HG03571 (cell line): ENCODE results near the gene TENM4.
"Not testable (repeated sequence)": the region's sequence is repeated elsewhere in the genome, so short reads cannot be mapped to it uniquely, and the experiment has no call there.

Experiments used
- ATAC-seq: cut with Tn5 transposase; IDR thresholded peaks from one replicate; pipeline ENCODE4 v1.9.1; 2021; ENCODE audit not compliant: unreplicated experiment

TENM4 gene

DNA sequence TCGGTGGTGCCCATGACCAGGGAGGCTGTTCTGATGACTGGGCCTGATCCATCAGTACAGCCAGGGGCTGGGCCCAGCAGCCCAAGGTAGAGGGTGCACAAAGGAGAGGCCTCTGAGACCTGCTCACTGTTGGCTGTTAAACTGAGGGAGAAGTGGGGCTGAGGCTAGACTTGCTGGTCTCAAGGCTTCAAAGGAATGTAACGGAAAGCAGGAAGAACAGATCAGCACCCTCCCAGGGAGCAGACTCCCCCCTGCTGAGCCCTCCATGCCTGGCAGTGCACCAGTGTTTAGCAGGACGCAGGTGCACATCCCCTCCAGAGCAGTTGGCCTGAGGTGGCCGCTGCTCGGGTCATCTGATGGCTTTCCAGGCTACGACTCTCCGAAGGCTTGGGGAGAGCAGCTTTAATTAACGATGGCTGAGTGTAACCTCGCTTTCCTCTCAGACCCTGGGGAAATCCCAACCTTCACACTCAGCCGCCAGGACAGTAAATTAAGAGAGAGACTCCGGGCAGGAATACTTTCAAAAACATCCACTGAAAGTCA is 610.5 kb downstream of the TENM4 start:
- no peak for ATAC-seq

DNA sequence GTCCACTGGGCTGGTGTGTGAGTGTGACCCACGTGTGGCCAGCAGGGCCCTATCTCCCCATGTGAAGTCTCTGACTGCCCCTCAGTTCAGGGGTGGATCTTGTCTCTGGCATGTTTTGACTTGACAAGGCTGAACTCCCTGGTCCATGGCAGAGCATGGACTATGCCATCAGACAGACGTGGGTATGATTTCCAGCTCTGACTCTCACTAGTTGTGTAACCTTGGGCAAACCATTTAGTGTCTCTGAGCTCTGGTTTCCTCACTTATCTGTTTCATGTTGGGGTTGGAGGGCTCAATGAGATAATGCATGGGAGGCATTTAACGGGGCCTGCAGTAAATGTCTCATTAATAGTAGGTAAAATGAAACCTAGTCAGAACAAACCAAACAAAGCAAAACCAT is 611.7 kb downstream of the TENM4 start:
- ATAC-seq, result no peak

DNA sequence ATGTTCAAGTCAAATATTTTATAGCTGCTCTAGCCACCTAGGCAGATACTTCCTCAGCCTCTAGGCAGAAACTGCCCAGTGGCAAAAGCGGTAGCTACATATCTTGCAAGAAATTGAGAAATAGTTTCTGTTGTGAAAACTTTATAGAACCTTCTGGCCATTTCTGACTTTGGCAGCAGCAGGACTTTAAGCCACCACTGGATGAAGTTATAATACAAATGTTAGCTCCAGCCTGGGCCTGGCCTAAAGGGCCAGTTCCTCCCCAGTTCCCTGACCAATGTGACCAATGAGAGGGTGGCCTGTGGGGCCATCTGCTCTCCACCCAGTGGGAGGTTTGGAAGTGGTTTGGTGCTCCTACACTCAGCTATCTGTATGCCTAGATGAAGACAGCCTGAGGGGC is 612.2 kb downstream of the TENM4 start:
- ATAC-seq, result no peak

DNA sequence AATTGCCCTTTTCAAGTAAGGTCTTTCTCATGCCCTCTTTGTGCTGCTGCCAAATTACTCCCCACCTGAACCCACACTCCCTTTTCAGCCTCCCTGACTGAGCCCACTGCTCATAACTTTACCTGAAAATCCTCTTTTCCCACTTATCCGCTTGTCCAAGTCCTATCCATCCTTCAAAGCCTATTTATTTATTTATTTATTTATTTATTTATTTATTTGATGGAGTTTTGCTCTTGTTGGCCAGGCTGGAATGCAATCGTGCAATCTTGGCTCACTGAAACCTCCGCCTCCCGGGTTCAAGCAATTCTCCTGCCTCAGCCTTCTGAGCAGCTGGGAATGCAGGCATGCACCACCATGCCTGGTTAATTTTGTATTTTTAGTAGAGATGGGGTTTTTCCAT is 613.5 kb downstream of the TENM4 start:
- ATAC-seq, result not testable (repeated sequence)

DNA sequence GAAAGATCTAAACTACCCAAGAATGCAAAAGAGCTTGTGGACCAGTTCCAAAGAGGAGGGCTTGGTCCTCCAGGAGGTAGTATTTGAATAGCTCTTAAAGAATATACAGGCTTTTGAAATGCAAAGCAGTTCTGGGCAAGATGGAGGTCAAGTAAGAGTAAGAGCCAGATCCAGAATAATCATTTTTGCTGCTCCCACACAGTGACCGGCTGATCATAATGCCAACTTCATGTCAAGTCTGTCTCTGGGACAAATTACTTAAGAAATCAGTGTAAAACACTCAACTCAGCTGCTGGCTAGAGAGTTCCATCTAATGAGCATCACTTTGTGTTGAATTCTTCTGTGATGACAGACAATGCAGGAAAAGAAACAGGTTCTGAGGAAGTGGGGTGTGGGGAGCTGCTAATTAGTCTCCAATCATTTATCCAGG is 615.2 kb downstream of the TENM4 start:
- no peak for ATAC-seq

DNA sequence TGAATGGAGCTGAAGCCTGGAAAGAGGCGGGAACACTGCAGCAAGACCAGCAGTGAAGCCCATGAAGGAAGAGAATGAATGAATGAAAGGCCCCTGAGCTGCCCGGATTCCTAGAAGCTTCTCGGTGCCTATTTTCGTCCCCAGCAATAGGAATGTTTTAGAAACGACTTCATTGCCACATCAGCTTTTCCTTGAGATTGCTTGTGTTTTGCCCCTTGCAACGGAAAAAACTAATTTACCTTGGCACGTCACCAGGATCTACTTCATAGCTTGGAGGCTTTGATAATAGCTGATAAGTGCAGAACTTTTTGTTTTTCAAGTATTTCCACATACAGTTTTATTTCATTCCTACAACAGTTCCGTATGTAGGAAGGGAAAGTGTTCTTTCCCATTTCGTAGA is 617.2 kb downstream of the TENM4 start:
- ATAC-seq, result no peak

DNA sequence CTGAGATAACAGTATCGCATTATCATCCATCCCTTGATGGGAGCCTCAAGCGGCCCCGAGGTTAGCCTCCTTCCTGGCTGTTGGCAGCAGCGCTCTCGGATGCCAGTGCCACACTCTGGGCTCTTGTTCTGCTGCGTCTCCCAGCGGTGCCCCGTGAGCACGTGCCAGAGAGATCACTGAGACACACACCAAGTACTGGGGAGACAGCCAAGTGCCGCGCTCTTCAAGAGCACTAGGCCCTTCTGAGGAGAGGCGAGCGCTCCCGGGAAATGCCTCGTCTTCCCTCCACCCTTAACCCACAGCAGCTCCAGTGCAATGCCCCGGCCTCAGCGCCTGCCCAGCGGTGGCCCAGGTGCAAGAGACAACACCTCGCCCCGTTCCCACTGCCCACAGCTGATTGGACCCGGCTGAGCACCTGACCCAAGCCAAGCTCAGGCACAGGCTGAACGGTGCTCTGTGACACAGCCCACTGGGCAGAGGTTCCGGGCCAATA is 617.9 kb downstream of the TENM4 start:
- ATAC-seq, result no peak

DNA sequence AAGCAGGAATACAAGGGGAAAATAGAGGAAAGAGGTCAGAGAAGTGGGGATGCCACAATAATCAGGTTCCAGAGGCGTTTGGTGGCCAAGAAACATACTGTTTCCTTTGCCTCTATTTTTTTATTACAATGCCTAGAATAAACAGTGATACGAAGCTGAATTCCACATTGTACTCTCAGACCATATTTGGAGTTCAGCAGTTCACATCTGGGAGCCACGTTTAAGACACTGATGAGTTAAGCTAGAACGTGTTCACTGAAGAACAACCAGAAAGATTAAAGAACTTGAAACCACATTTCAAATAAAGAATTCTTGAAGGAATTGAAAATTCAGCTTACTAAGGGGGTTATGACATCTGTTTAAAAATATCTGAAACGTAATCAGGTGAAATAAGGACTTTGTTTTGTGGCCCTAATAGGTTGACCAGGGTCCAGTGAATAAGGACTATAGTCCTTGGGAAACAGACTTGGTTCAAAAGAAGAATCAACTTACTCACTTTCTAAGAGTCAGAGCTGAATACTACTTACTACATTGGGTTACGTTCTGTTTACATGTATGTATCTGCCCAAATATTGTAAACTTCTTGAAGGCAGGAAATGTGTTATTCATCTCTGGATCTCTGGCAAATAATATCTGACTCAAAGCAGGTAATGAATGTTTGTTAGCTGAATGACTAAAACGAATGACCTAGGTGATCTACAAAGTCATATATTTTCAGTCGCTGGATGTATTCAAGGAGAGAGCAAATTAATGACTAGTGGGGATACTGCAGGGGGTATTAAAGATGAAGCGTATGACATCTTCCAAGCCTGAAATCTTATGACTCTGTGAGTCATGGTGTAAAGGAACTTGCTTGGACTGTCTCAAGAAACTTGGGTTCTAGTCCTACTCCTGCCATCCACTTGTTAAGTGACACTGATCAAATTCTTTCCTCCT is 619.2 kb downstream of the TENM4 start:
- no peak for ATAC-seq

DNA sequence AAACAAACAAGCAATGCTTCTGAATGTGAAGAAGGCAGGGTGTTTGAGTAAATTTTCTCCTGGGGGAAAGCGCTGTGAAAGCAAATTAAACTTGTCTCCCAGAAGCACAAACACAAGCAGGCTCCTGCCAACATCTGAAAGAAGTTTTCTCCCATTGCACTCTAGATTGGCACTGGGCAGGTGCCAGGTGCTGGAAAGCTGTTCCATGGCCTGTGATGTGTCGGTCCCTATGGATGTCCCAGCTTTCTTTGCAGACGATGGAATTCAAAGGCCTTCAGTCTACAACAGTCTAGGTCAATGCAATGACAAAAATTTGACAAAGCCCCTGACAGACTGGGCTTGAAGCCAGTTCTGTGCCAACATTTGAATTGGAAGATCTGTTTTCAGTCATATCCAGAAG is 620.1 kb downstream of the TENM4 start:
- ATAC-seq, result no peak

DNA sequence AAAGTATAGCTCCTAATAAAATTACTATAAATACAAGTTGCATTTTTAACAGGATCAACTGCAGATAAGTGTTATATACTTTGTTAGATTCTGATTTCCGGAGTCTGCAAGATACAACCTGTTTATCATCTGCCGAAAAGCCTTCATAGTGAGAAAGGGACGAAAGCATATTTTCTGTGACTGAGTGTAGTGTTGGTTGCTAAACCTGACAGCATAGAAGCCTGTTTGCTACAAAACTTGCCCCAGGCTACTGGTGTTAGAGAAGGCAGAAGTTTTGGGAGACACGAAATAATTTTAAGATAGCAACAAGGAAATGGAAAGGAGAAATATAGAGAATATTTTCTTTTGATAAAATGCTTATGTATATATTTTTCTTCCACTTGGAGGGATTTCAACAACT is 622.6 kb downstream of the TENM4 start:
- ATAC-seq, result no peak

DNA sequence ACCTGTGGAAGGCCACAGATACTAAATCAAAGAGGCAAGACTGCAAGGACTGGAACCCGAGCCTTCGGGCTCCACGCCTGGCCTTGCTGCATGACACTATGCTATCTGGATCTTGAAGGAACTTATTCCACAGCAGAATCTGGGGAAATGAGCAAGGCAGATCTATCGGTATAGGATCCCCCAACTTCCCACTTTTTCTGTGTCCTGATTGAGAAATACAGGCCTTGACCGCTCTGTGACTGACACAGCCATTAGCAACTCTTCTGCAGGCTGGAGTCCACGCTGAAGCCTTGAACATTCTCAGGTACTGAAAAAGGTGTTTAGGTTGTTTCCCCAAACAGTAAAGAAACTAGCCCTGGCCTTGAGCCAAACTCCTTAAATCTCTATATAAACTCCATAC is 625.0 kb downstream of the TENM4 start:
- no peak for ATAC-seq

DNA sequence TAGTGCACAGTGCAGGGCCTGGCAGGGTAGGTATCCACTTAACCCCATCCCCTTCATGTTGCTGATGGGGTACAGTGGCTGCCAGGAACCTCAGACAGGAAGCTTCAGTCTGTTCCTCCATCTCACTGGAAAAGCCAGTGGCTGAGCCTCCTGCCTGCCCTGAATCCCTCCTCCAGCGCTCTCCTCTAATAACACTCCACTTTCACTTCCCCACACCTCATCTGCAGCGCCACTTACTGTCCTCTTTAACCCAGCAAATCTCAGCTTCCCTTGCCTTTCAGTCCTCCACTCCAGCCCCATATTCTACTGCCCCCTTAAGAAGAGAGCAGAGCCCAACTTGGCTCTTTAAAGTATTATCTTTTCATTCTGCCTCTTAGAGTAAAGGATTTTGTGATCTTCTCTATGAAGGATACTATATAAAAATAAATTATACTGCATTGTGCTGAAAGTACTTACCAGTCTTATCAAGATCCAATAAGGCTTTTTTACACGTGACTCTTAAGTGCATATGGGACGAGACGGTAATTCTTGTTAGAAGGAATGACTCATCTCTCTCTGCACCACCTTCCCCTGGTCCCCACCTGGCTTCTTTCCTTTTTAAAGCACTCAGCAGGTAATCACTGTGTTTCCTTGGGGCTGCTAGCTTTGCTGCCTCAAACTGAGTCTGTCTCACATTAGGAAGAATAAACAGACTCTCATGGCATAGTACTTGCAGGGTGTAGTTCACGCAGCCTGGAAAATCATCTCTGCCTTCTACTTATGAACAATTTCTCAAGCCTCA is 628.1 kb downstream of the TENM4 start:
- no peak for ATAC-seq

DNA sequence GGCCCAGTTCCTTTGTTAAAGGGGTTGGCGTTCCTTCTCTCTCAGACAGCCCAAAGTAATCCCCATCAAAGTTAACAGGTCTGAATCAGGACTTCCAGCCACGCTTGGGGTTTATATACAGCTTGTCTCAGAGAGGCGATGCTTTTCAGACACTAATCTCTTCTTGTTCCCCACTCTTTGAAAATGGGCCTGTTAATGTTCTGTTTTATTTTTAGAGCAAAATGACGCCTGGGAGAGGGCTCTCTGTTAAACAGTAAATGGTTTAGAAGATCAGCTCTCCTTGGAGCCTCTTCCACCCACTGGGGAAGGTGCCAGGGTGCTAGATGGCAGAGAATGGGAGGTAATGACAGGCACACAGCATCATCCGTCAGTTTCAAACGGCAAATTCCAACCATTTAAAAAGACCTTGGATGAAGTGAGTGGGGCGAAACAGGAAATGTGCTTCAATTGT is 630.2 kb downstream of the TENM4 start:
- ATAC-seq, result no peak

DNA sequence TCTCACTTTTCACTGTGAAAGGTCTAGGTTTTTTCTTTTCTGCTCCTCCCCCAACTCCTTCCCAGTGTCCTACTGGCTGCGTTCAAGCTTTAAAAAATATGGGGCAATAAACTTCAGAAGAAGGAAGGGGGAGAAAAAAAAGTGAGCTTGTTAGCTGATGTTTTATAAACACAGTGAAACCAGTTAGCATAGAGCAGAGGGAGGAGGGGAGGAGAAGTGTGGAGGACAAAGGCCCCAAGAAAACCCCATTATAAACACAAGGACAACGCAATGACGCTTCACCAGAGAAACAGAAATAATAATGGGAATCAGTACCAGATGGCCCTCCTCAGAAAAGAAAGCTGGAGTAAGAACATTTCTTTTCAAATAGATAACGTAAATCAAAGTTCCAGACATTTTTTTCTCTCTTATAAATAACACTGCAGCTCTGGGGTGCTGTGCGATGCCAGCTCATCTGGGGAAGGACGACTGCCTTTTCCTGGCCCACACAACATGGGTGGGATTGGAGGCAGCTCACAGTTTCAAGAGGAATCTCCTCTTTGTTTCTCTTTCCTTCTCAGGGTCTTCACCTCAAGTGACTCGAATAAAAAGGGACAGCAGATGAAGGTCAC is 630.8 kb downstream of the TENM4 start:
- no peak for ATAC-seq

DNA sequence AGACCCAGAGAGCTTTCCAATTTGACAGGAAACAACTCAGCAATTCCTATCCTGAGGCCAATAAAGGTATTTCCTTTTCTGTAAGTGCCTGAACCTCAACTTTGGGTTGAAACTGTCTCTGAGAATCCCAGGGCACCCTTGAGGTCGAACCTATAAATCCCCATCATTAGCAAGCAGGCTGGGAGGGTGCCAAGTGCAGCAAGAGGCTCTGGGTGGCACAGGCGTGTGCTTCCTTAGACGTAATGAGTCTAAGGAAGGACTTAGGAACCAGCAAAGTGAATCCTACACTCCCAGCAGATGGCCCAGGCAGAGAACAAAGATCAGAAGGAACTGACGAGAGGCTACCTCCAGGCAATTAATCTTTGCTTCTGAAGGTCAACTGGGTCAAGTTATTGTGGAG is 631.9 kb downstream of the TENM4 start:
- ATAC-seq, result no peak

DNA sequence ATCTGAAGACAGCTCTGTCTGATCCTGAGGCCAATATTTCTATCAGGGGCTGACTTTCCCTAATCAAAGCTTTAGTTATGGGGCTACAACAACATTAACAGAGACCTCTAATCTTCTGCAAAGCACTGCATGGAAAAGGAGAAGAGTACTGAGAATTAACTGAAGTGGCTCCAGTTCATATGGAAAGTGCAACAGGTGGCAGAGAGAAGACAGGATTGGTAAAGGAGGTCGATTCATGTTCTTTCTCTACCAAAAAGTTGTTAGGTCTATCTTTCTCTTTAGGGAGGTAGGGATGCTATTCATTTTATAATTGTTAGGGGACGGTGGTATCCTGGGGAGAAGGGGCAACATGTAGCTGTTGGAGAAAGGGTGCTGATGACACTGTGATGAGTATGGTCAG is 633.5 kb downstream of the TENM4 start:
- no peak for ATAC-seq

DNA sequence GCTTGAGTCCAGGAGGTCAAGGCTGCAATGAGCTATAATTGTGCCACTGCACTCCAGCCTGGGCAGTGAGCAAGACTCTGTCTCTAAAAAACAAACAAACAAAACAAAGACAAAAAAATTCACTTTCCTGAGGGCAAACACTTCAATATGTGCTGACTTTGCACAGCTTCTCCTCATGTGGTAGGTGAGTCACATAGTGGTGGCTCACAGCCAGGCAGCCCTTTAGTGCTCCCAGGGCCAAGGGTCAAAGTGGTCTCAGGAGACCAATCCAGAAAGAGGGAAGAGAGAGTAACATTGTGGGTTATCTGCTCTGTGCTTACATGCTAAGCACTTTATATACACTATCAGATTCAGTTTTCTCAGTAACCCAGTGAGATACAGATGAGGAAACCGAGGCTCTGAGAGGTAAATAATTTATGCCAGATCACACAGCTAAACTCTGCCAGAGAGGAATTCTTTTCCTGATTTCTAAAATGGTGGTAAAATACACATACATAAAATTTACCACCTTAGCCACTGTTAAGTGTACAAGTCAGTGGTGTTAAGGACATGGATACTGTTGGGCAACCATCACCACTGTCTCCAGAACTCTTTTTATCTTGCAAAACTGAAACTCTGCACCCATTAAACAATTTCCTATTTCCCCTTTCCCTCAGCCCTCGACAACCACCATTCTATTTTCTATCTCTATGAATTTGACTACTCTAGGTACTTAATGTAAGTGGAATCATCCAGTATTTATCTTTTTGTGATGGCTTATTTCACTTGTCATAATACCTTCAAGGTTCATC is 634.4 kb downstream of the TENM4 start:
- ATAC-seq, result no peak

DNA sequence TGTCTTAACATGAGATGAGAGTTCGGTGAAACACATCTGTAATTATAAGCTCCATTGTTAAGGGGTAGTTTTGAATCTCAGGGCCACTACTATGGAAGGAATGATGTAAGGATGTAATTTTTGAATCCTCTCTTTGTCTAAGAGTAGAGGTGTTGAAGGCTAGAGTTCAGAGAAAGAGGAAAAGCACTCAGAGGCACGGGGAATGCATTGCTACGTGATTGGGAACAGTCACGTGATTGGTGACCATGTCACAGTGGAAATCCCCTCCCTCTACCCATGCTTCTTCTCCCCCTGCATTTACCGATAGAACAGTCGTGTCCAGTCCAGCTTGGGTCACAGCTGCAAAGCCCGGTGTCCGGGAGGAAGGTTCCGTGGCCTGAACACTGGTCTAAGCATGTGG is 635.8 kb downstream of the TENM4 start:
- ATAC-seq, result no peak

DNA sequence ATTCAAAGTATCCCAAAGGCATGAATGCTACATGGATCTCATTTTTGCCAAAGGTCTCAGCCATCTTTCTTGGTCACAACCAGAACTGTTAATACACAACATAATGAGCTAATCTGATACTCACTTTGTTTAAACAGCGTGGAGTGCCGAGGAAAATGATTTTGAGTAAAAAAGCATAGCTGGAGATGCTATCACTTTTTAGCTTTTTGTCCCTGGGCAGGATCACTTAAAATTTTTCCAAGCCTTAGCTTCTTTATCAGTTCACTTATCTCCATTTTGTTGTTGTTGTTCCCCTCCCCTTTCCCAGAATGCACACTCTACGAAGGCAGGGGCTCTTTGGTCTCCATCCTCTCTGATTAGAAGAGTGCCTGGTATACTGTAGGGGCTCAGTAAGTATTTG is 636.8 kb downstream of the TENM4 start:
- ATAC-seq, result no peak

DNA sequence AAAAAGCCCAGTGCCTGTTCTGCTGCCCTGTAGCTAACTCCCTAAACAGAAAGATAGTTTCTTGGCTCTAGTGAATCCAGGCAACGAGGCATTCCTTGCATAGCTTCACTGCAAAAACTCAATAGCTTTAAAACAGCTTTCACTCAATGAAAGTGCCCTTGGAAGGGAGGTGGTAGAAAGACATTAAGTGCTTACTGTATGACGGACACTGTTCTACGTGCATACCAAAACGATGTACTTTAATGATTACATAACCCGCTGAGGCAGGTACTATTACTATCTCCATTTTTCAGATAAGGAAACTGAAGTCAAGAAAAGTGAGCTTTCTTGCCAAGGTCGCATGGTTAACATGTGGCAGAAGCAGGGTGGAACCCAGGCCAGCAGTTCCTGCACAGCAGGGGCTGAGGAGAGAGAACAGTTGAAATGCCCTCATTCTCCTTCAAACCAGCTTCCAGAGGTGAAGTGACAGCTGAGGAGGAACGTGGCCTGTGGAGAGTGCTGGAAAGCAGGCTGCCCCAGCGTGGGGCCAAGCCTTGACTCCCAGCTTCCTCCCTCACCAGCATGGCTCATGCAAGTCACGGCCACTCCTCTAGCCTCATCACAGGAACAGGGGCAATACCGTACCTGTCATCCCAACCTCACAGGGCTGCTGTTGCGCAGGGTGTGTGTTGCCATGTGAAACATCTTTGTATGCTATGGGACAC is 638.6 kb downstream of the TENM4 start:
- no peak for ATAC-seq
